H9 (cell line): Measurements from ENCODE around the gene MGA. TPM values are rescaled to one million over a fixed set of nuclear protein-coding genes. Genes with fewer than 3 reads are reported as not detected.

Source experiments
- DNase-seq: peaks from one replicate; pipeline ENCODE4 v3.0.0-alpha.2; 2017
- H2AFZ ChIP-seq: one replicate; pipeline ENCODE4 v1.6.1; 2013; ENCODE audit warnings: mild to moderate bottlenecking, low read length, control low read depth, moderate library complexity
- H2AK5ac ChIP-seq: 2 replicates; pipeline ENCODE4 v1.6.1; 2013; ENCODE audit warnings: low read length, control low read depth, mixed read lengths; ENCODE audit not compliant: insufficient read length
- H2BK120ac ChIP-seq: one replicate; pipeline ENCODE4 v1.6.1; 2013; ENCODE audit warnings: low read depth, mild to moderate bottlenecking, low read length, control low read depth, inconsistent platforms; ENCODE audit not compliant: poor library complexity, severe bottlenecking
- H2BK12ac ChIP-seq: 2 replicates; pipeline ENCODE4 v1.6.1; 2013; ENCODE audit warnings: low read length, control low read depth, mixed read lengths, low read depth; ENCODE audit not compliant: insufficient read length
- H2BK15ac ChIP-seq: 2 replicates; pipeline ENCODE4 v1.6.1; 2013; ENCODE audit warnings: low read depth, low read length, control low read depth
- H2BK20ac ChIP-seq: one replicate; pipeline ENCODE4 v1.6.1; 2013; ENCODE audit warnings: low read depth, mild to moderate bottlenecking, low read length, control low read depth, inconsistent platforms; ENCODE audit not compliant: poor library complexity, severe bottlenecking
- H2BK5ac ChIP-seq: 2 replicates; pipeline ENCODE4 v1.6.1; 2013; ENCODE audit warnings: low read length, control low read depth, mixed read lengths; ENCODE audit not compliant: insufficient read length
- H3K14ac ChIP-seq: 2 replicates; pipeline ENCODE4 v1.6.1; 2013; ENCODE audit warnings: low read length, control low read depth; ENCODE audit not compliant: insufficient read depth
- H3K18ac ChIP-seq: 2 replicates; pipeline ENCODE4 v1.6.1; 2013; ENCODE audit warnings: low read depth, mild to moderate bottlenecking, mixed read lengths, low read length, control low read depth; ENCODE audit not compliant: insufficient read length
- H3K23ac ChIP-seq: 2 replicates; pipeline ENCODE4 v1.6.1; 2013; ENCODE audit warnings: low read length, control low read depth, mixed read lengths, low read depth; ENCODE audit not compliant: insufficient read length
- H3K23me2 ChIP-seq: 2 replicates; pipeline ENCODE4 v1.6.1; 2013; ENCODE audit warnings: low read depth, mild to moderate bottlenecking, mixed read lengths, low read length, control low read depth; ENCODE audit not compliant: insufficient read length, poor library complexity, severe bottlenecking
- H3K27ac ChIP-seq: 2 replicates; pipeline ENCODE4 v1.5.1; 2013; ENCODE audit warnings: low read length, control low read depth, mixed read lengths, low read depth; ENCODE audit not compliant: insufficient read length
- H3K27me3 ChIP-seq: 2 replicates; pipeline ENCODE4 v1.6.1; 2013; ENCODE audit warnings: low read length, control low read depth, inconsistent platforms; ENCODE audit not compliant: insufficient read depth
- H3K4ac ChIP-seq: 2 replicates; pipeline ENCODE4 v1.6.1; 2013; ENCODE audit warnings: low read depth, mild to moderate bottlenecking, control low read depth, inconsistent platforms, low read length, moderate library complexity
- H3K4me1 ChIP-seq: 2 replicates; pipeline ENCODE4 v1.6.1; 2013; ENCODE audit warnings: low read length, control low read depth, inconsistent platforms; ENCODE audit not compliant: insufficient read depth
- H3K4me2 ChIP-seq: 2 replicates; pipeline ENCODE4 v1.6.1; 2013; ENCODE audit warnings: low read length, control low read depth, mixed read lengths; ENCODE audit not compliant: insufficient read length, insufficient read depth
- H3K56ac ChIP-seq: 2 replicates; pipeline ENCODE4 v1.6.1; 2013; ENCODE audit warnings: low read depth, mild to moderate bottlenecking, mixed read lengths, low read length, control low read depth; ENCODE audit not compliant: insufficient read length
- H3K79me1 ChIP-seq: 2 replicates; pipeline ENCODE4 v1.6.1; 2013; ENCODE audit warnings: low read depth, mild to moderate bottlenecking, moderate library complexity, low read length, control low read depth, inconsistent platforms; ENCODE audit not compliant: insufficient read depth, poor library complexity, severe bottlenecking
- H3K79me2 ChIP-seq: 2 replicates; pipeline ENCODE4 v1.6.1; 2013; ENCODE audit warnings: low read length, control low read depth, inconsistent platforms; ENCODE audit not compliant: insufficient read depth
- H3K9ac ChIP-seq: 2 replicates; pipeline ENCODE4 v1.6.1; 2013; ENCODE audit warnings: low read length, control low read depth, mixed read lengths; ENCODE audit not compliant: insufficient read length; ENCODE audit errors: extremely low read depth
- H3K9me3 ChIP-seq: one replicate; pipeline ENCODE4 v1.6.1; 2013; ENCODE audit warnings: low read depth, low read length, inconsistent platforms; ENCODE audit not compliant: control insufficient read depth
- H3T11ph ChIP-seq: one replicate; pipeline ENCODE4 v1.6.1; 2013; ENCODE audit warnings: mild to moderate bottlenecking, low read length, control low read depth, inconsistent platforms
- H4K20me1 ChIP-seq: one replicate; pipeline ENCODE4 v1.6.1; 2013; ENCODE audit not compliant: control insufficient read depth, insufficient read length, insufficient read depth
- H4K5ac ChIP-seq: 2 replicates; pipeline ENCODE4 v1.6.1; 2013; ENCODE audit warnings: low read depth, mild to moderate bottlenecking, mixed read lengths, low read length, control low read depth; ENCODE audit not compliant: insufficient read length
- H4K8ac ChIP-seq: replicated peaks from 2 replicates; pipeline ENCODE4 v1.6.1; 2013; ENCODE audit warnings: low read length, control low read depth, mixed read lengths, low read depth; ENCODE audit not compliant: insufficient read length
- H4K91ac ChIP-seq: 2 replicates; pipeline ENCODE4 v1.6.1; 2013; ENCODE audit warnings: low read depth, mild to moderate bottlenecking, moderate library complexity, mixed read lengths, low read length, control low read depth; ENCODE audit not compliant: insufficient read length
- H3K27ac Mint-ChIP-seq, 3 experiments: 2 replicates in 2 of 3; 3 replicates in 1 of 3; pipeline ENCODE4 v1.8.0; 2020 to 2021; ENCODE audit warnings: mixed read lengths in 3 of 3, mild to moderate bottlenecking in 1 of 3, moderate library complexity in 1 of 3
- H3K27me3 Mint-ChIP-seq: 2 replicates; pipeline ENCODE4 v1.8.0; 2021; ENCODE audit warnings: low read depth, mild to moderate bottlenecking, moderate library complexity, mixed read lengths
- H3K36me3 Mint-ChIP-seq, 3 experiments: 2 replicates in 2 of 3; 3 replicates in 1 of 3; pipeline ENCODE4 v1.8.0; 2020 to 2021; ENCODE audit warnings: low read depth in 3 of 3, mixed read lengths in 3 of 3; ENCODE audit not compliant: insufficient read depth in 1 of 3
- H3K4me1 Mint-ChIP-seq, 2 experiments: 2 replicates each; pipeline ENCODE4 v1.8.0; 2020; ENCODE audit warnings: mixed read lengths in 2 of 2
- H3K4me3 Mint-ChIP-seq, 2 experiments: 2 replicates in 1 of 2; 3 replicates in 1 of 2; pipeline ENCODE4 v1.8.0; 2020 to 2021; ENCODE audit warnings: mild to moderate bottlenecking in 2 of 2, mixed read lengths in 2 of 2, moderate library complexity in 1 of 2
- H3K9me3 Mint-ChIP-seq, 2 experiments: 2 replicates in 1 of 2; 3 replicates in 1 of 2; pipeline ENCODE4 v1.8.0; 2020; ENCODE audit warnings: mild to moderate bottlenecking in 2 of 2, mixed read lengths in 2 of 2, moderate library complexity in 1 of 2
- WGBS: extraction: QIAGEN DNeasy Blood & Tissue Kit; methylation state at CpG from one replicate; pipeline ENCODE4 v1.1.7; 2013; ENCODE audit warnings: missing lambda C conversion rate, low lambda C conversion rate, mixed read lengths; ENCODE audit not compliant: insufficient read length; ENCODE audit errors: extremely low coverage; 5-methylcytosine and 5-hydroxymethylcytosine counted together
- total RNA-seq: library from RNA; stranded (reverse); gene quantifications from 2 replicates; pipeline ENCODE4 v1.2.1, GENCODE V29; 2021
- TF ChIP-seq, protein P1 (sequence below): fragments of 200-600 bp; sonication (generic); conservative IDR thresholded peaks from 3 replicates; pipeline ENCODE4 v1.8.0; 2021; ENCODE audit warnings: antibody characterized with exemption, mild to moderate bottlenecking

The MGA gene
- total RNA-seq, 1 experiment from 2014 or later = 62.7 TPM

DNA sequence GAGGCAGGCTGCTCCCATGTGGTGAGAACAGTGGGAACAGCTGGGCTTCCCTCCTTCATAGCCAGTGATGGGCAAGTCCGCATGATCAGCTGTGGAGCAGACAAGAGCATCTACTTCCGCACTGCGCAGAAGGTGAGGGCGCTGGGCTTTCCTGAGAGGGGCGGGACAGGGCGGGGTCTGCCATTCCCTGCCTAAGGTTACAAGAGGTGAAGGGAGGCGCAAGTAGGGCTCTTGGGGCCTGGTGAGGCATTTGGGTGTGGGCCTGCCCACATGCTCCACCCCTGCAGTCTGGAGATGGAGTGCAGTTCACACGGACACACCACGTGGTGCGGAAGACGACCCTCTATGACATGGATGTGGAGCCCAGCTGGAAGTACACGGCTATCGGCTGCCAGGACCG lies 157.1 kb downstream of the MGA start:
- DNase-seq = no peak
- H2AK5ac ChIP-seq = no peak overlapping the region
- no peak overlapping the region for H3K14ac ChIP-seq
- H2BK15ac ChIP-seq = no peak overlapping the region
- no peak overlapping the region for H2BK5ac ChIP-seq
- H3K9ac ChIP-seq = no peak overlapping the region
- H3K79me1 ChIP-seq = no peaks in the 10 kb centered on the region
- Mint-ChIP-seq H3K27ac (peak overlapping the region in 1 of 3 experiments; percentile 12; a peak in 2 of 7 replicates), H3K27me3 (no peaks in the 10 kb centered on the region), H3K4me1 (no peaks in the 10 kb centered on the region), H3K9me3 (no peaks in the 10 kb centered on the region), H3K4me3 (no peak overlapping the region), H3K36me3 (peaks cover 3 to 17% (median 3%) of the 10 kb centered on the region in 3 experiments; a peak in 5 of 7 replicates)
- no peak overlapping the region for H2AFZ ChIP-seq
- no peaks in the 10 kb centered on the region for H3K23me2 ChIP-seq
- no peak overlapping the region for H3K4ac ChIP-seq
- H3K4me2 ChIP-seq = no peak overlapping the region
- no peak overlapping the region for H4K5ac ChIP-seq
- no peak overlapping the region for H2BK12ac ChIP-seq
- TF ChIP-seq, protein P1, sequence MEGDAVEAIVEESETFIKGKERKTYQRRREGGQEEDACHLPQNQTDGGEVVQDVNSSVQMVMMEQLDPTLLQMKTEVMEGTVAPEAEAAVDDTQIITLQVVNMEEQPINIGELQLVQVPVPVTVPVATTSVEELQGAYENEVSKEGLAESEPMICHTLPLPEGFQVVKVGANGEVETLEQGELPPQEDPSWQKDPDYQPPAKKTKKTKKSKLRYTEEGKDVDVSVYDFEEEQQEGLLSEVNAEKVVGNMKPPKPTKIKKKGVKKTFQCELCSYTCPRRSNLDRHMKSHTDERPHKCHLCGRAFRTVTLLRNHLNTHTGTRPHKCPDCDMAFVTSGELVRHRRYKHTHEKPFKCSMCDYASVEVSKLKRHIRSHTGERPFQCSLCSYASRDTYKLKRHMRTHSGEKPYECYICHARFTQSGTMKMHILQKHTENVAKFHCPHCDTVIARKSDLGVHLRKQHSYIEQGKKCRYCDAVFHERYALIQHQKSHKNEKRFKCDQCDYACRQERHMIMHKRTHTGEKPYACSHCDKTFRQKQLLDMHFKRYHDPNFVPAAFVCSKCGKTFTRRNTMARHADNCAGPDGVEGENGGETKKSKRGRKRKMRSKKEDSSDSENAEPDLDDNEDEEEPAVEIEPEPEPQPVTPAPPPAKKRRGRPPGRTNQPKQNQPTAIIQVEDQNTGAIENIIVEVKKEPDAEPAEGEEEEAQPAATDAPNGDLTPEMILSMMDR = no peak
- no peak overlapping the region for H2BK20ac ChIP-seq
- no peak overlapping the region for H3T11ph ChIP-seq
- no peaks in the 10 kb centered on the region for H3K79me2 ChIP-seq
- no peaks in the 10 kb centered on the region for H3K9me3 ChIP-seq
- no peak overlapping the region for H3K23ac ChIP-seq
- H3K56ac ChIP-seq = no peak overlapping the region
- H2BK120ac ChIP-seq = no peak overlapping the region
- H4K20me1 ChIP-seq = no peaks in the 10 kb centered on the region
- no peak overlapping the region for H3K27ac ChIP-seq
- H3K18ac ChIP-seq = no peak overlapping the region
- H3K4me1 ChIP-seq = no peaks in the 10 kb centered on the region
- H4K8ac ChIP-seq = no peak overlapping the region
- no peaks in the 10 kb centered on the region for H3K27me3 ChIP-seq
- no peak overlapping the region for H4K91ac ChIP-seq
- WGBS = no CpG with 5 or more reads among the region's 14 CpGs
